Tibial artery (tissue), 4 donors: ENCODE data around the gene FBN1.

ENCODE experiments used
- DNase-seq, 2 donors: peaks; one replicate each; pipeline ENCODE4 v3.0.0-alpha.2; 2019
- H3K27ac ChIP-seq, 2 donors: fragments of 200-600 bp; sonication (generic) in 1 of 2; 1 replicate in 1 of 2; 2 replicates in 1 of 2; pipeline ENCODE4 v1.5.1; 2018 to 2019; ENCODE audit warnings: mild to moderate bottlenecking in 1 of 2
- H3K27me3 ChIP-seq, 2 donors: fragments of 200-600 bp; sonication (generic) in 1 of 2; one replicate each; pipeline versions ENCODE4 v1.5.1 to v1.6.0; 2016 to 2019
- H3K36me3 ChIP-seq, 3 donors: fragments of 200-600 bp; sonication (generic) in 2 of 3; one replicate each; pipeline ENCODE4 v1.5.1; 2016 to 2019; ENCODE audit warnings: mild to moderate bottlenecking in 2 of 3
- H3K4me1 ChIP-seq, 4 donors: fragments of 200-600 bp; sonication (generic) in 2 of 4; 1 replicate in 3 of 4; 2 replicates in 1 of 4; pipeline ENCODE4 v1.5.1; 2016 to 2019
- H3K4me3 ChIP-seq, 2 donors: fragments of 200-600 bp; sonication (generic) in 1 of 2; 1 replicate in 1 of 2; 2 replicates in 1 of 2; pipeline ENCODE4 v1.5.1; 2018 to 2019; ENCODE audit warnings: mild to moderate bottlenecking in 2 of 2
- H3K9me3 ChIP-seq, 3 donors: fragments of 200-600 bp; sonication (generic) in 1 of 3; one replicate each; pipeline ENCODE4 v1.5.1; 2016 to 2019
- intact Hi-C: fragments of 100-400 bp; cut with DNase I; formaldehyde crosslinking; loops from one replicate; pipeline ENCODE4 v1.15.0; 2023; ENCODE audit warnings: low total_unique reads
- TF ChIP-seq, protein P1 (sequence below), 2 experiments: fragments of 200-600 bp in 1 of 2; fragments of 450-650 bp in 1 of 2; IDR thresholded peaks; one replicate each; pipeline ENCODE4 v1.5.1; 2017 to 2019; ENCODE audit warnings: antibody characterized with exemption in 2 of 2, mild to moderate bottlenecking in 1 of 2, moderate library complexity in 1 of 2

FBN1 gene

DNA sequence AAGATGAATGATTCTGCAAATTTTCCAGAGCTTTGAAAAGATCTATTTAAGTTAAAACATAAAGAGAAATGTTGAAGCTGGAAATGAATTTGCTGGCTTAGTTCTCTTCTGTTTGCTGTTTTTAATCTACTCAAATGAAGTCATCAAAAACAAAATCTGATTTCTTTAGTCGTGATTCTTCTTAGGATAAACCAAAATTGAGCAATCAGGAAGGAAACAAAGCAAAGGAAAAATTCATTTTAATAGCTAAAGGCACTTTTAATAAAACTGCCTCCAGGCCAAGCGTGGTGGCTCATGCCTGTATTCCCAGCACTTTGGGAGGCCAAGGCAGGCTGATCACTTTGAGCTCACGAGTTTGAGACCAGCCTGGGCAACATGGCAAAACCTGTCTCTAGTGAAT is 223.1 kb downstream of the FBN1 start:
- Histone ChIP-seq H3K36me3 (peaks cover 44 to 72% (median 61%) of the 10 kb centered on the region in 3 donors), H3K4me3 (no peak overlapping the region)

DNA sequence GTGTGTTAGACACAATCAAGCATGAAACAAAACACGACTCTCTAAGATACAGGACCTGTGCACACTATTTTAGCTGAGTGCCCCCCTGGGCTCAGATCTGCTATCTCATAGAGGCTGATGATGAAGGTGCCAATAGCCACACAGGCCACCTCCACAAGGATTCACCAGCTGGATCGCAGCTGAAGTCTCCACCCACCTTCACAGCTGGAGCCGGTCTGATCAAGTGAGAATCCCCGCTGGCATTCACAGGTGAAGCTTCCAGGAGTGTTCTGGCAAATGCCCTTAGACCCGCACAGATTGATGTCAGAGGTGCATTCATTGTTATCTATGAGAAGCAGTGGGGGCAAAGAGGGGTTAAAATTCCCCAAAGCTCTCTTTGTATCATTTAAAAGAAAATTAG is 224.1 kb downstream of the FBN1 start:
- intact Hi-C loops = no loop called here
- DNase-seq = no peak
- TF ChIP-seq, protein P1, sequence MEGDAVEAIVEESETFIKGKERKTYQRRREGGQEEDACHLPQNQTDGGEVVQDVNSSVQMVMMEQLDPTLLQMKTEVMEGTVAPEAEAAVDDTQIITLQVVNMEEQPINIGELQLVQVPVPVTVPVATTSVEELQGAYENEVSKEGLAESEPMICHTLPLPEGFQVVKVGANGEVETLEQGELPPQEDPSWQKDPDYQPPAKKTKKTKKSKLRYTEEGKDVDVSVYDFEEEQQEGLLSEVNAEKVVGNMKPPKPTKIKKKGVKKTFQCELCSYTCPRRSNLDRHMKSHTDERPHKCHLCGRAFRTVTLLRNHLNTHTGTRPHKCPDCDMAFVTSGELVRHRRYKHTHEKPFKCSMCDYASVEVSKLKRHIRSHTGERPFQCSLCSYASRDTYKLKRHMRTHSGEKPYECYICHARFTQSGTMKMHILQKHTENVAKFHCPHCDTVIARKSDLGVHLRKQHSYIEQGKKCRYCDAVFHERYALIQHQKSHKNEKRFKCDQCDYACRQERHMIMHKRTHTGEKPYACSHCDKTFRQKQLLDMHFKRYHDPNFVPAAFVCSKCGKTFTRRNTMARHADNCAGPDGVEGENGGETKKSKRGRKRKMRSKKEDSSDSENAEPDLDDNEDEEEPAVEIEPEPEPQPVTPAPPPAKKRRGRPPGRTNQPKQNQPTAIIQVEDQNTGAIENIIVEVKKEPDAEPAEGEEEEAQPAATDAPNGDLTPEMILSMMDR (IDR thresholded peaks at IDR 0.05) = no peak
- H3K27ac ChIP-seq = no peak overlapping the region
- H3K4me3 ChIP-seq = no peak overlapping the region
- no peaks in the 10 kb centered on the region for H3K27me3 ChIP-seq
- H3K36me3 ChIP-seq = peaks cover 44 to 70% (median 51%) of the 10 kb centered on the region in 3 donors
- H3K4me1 ChIP-seq = peaks cover 0 to 27% (median 0%) of the 10 kb centered on the region in 4 donors
- no peaks in the 10 kb centered on the region for H3K9me3 ChIP-seq

More for the DNA sequence above, 223.1 kb downstream of the FBN1 start:
- peaks cover 0 to 27% (median 0%) of the 10 kb centered on the region in 4 donors for H3K4me1 ChIP-seq
- no peak overlapping the region for H3K27ac ChIP-seq
- H3K27me3 ChIP-seq = no peaks in the 10 kb centered on the region
- intact Hi-C loops = no loop called here
- H3K9me3 ChIP-seq = no peaks in the 10 kb centered on the region
- no peak for DNase-seq
- TF ChIP-seq, protein P1 (IDR thresholded peaks at IDR 0.05) = no peak

DNA sequence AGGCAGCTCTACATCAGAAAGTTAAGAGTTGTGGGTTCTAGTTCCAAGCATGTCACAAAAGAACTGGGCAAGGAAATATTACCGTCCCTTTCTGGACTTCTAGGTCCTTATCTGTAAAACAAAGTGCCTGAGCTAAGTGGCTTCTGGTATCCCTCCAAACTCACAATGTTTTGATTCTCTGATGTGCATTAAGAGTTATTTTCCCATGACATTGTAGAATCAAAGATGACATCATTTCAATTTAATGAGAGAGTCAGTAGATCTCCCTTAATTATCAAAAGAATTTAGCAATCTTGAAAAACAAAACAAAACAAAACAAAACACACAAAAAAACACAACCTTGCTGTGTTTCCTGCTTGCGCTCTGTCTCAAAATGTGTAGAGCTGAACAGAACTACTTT is 225.6 kb downstream of the FBN1 start:
- TF ChIP-seq, protein P1 (IDR thresholded peaks at IDR 0.05) = no peak
- Histone ChIP-seq H3K9me3 (no peaks in the 10 kb centered on the region), H3K4me1 (peaks cover 0 to 36% (median 3%) of the 10 kb centered on the region in 4 donors), H3K27me3 (no peaks in the 10 kb centered on the region), H3K27ac (peak overlapping the region; percentile 4 to 17), H3K36me3 (peaks cover 33 to 68% (median 47%) of the 10 kb centered on the region in 3 donors), H3K4me3 (no peak overlapping the region)
- intact Hi-C loops = no loop called here
- DNase-seq = no peak

DNA sequence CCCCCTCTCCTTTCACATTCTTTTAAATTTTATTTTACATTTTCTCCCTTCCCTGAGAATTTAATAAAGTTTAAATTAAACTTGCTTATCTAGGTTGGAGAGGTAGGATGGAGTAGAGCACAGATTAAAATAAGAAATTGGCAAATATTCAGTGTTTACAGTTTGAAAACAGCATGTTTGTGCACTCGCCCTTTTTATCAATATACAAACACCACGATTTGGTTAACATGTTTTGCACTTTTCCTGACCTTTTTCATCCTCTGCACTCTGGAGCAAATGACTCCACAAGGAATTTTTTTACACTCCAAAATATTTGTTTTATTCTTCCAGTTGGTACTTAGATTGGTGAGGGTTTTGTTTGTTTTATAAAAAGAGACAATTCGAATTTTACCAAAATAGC is 227.2 kb downstream of the FBN1 start:
- Histone ChIP-seq H3K4me1 (peaks cover 0 to 51% (median 11%) of the 10 kb centered on the region in 4 donors), H3K27me3 (no peaks in the 10 kb centered on the region), H3K36me3 (peaks cover 17 to 54% (median 32%) of the 10 kb centered on the region in 3 donors), H3K27ac (peak overlapping the region in 1 of 2 donors; percentile 33), H3K4me3 (no peak overlapping the region), H3K9me3 (no peaks in the 10 kb centered on the region)
- no peak for DNase-seq
- intact Hi-C loops = no loop called here
- TF ChIP-seq, protein P1 (IDR thresholded peaks at IDR 0.05) = no peak

DNA sequence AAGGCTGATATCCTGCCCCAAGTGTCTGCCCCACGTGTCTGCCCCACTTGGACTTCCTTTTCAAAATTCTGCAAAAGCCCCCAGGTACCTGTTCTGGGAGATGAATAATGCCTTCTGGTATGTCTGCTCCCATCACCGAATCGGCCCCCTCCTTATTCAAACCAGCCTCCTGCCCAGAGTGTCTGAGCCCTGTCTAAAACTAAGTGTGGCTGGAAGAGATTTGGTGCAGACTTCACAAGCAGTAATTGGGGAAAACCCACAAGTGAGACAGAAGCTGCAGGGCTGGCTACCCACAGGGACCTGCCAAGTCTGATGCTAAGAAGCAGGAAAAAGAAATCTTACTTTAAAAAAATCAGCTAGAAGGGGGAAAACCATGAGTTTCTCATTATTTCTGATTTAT is 229.2 kb downstream of the FBN1 start:
- peaks cover 0 to 72% (median 30%) of the 10 kb centered on the region in 4 donors for H3K4me1 ChIP-seq
- H3K4me3 ChIP-seq = no peak overlapping the region
- H3K27ac ChIP-seq = peak overlapping the region; percentile 60 to 76
- peaks cover 13 to 41% (median 21%) of the 10 kb centered on the region in 3 donors for H3K36me3 ChIP-seq
- DNase-seq = no peak
- intact Hi-C loops = no loop called here
- H3K27me3 ChIP-seq = no peaks in the 10 kb centered on the region
- TF ChIP-seq, protein P1 (IDR thresholded peaks at IDR 0.05) = no peak
- H3K9me3 ChIP-seq = no peaks in the 10 kb centered on the region
